ENCODE results near the gene SLC2A14.
"Not testable (repeated sequence)": the region's sequence is repeated elsewhere in the genome, so short reads cannot be mapped to it uniquely, and the experiment has no call there.

SLC2A14 gene

DNA sequence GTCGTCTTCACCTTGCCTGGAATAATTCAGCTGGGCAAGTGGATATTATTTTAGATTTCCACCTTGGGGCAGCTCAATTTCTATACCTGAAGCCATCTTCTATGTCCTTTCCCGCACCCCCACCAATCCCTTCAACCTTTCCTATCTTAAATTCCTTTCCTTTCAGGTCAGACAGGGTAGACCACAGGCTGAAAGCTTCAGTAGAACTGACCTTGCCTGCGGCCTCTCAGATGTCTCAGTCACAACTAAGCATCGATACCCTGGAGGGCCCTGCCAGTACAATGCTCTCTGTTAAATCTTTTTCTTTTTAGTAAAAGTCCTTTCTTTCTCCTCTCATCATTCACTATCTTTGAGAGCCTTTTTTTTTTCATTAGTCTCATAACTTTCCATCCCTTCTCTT lies 38.9 kb downstream of the SLC2A14 start:
- Histone ChIP-seq H3F3A (ENCODE audit: control insufficient read depth, insufficient read depth) (no peaks in the 10 kb centered on the region), H4K20me1 (ENCODE audit: control insufficient read depth, insufficient read depth, low read depth, low read length) (no peaks in the 10 kb centered on the region), H3K27me3 (ENCODE audit: control insufficient read depth, low read length) (no peaks in the 10 kb centered on the region)

DNA sequence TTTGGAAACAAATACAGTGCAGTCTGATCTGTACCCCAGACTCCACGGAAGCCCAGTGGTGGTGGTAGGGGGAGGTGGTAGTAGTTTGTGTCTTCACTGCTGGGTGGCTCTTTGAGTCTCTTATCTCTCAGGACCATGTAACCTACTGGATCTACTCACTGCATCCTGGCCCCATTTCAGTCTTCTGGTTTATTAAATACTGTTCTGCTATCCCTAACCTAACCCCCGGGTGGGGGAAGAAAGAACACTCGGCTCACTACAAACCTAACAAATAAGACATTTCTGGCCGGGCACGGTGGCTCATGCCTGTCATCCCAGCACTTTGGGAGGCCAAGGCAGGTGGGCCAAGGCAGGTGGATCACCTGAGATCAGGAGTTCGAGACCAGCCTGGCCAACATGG lies 39.5 kb downstream of the SLC2A14 start:
- H3K79me2 ChIP-seq (ENCODE audit: control insufficient read depth, low read length); H3K4me2 ChIP-seq (ENCODE audit: low read length); H3K27ac ChIP-seq (ENCODE audit: low read depth, low read length); H3K4me1 ChIP-seq (ENCODE audit: control insufficient read depth, low read length); H3K9me2 ChIP-seq (replicated peaks; ENCODE audit: control insufficient read depth, low read length); H3F3A ChIP-seq (ENCODE audit: control insufficient read depth, insufficient read depth); H3K27me3 ChIP-seq (ENCODE audit: control insufficient read depth, low read length); H3K36me3 ChIP-seq (ENCODE audit: control insufficient read depth, low read length); H3K9me3 ChIP-seq (ENCODE audit: control insufficient read depth, insufficient read depth, low read length); H4K20me1 ChIP-seq (ENCODE audit: control insufficient read depth, insufficient read depth, low read depth, low read length); H3K4me3 ChIP-seq (ENCODE audit: low read length): not testable (repeated sequence)

More for the DNA sequence above, 38.9 kb downstream of the SLC2A14 start:
- H3K36me3 ChIP-seq (ENCODE audit: control insufficient read depth, low read length) = no peaks in the 10 kb centered on the region
- no peaks in the 10 kb centered on the region for H3K4me1 ChIP-seq (ENCODE audit: control insufficient read depth, low read length)
- no peak overlapping the region for H3K4me2 ChIP-seq (ENCODE audit: low read length)
- no peaks in the 10 kb centered on the region for H3K9me2 ChIP-seq (replicated peaks; ENCODE audit: control insufficient read depth, low read length)
- no peak overlapping the region for H3K4me3 ChIP-seq (ENCODE audit: low read length)
- no peaks in the 10 kb centered on the region for H3K9me3 ChIP-seq (ENCODE audit: control insufficient read depth, insufficient read depth, low read length)
- TF ChIP-seq EZH2phosphoT487 (IDR thresholded peaks at IDR 0.05; ENCODE audit: borderline replicate concordance, low read length) (no peak), CTCF (IDR thresholded peaks at IDR 0.05; ENCODE audit: low read depth, low read length, poor library complexity, severe bottlenecking) (no peak)
- no peak overlapping the region for H3K27ac ChIP-seq (ENCODE audit: low read depth, low read length)
- no peaks in the 10 kb centered on the region for H3K79me2 ChIP-seq (ENCODE audit: control insufficient read depth, low read length)

DNA sequence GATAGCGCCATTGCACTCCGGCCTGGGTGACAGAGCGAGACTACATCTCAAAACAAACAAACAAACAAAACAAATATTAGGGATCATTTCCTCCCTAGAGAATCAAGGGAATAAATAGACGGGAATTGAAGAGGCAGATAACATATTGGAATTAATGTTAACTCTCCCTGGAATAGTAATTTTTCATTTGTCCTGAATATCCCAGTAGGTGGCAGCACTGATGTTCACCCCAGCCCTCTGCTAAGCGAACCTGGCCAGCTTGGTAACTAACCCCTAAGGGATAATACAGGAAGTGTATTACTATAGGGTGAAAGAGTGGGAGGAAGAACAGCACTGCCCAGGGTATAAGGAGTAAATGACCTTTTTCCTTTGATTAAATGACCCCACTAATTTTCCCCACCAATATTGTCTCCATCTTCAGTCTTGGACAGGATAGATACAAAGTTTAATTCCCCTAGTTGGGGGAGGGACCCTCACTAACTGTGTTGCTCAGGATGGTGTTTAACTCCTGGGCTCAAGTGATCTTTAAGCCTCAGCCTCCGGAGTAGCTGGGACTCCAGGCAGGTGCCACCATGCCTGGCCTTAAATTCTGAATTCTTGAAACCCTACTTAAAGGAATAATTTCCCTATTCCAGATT lies 40.5 kb downstream of the SLC2A14 start:
- Histone ChIP-seq H3K9me2 (replicated peaks; ENCODE audit: control insufficient read depth, low read length) (no peaks in the 10 kb centered on the region), H3K9me3 (ENCODE audit: control insufficient read depth, insufficient read depth, low read length) (no peaks in the 10 kb centered on the region), H3K4me3 (ENCODE audit: low read length) (no peak overlapping the region), H3K79me2 (ENCODE audit: control insufficient read depth, low read length) (no peaks in the 10 kb centered on the region), H3K36me3 (ENCODE audit: control insufficient read depth, low read length) (no peaks in the 10 kb centered on the region), H3F3A (ENCODE audit: control insufficient read depth, insufficient read depth) (no peaks in the 10 kb centered on the region), H3K27me3 (ENCODE audit: control insufficient read depth, low read length) (no peaks in the 10 kb centered on the region), H4K20me1 (ENCODE audit: control insufficient read depth, insufficient read depth, low read depth, low read length) (no peaks in the 10 kb centered on the region), H3K27ac (ENCODE audit: low read depth, low read length) (no peak overlapping the region), H3K4me2 (ENCODE audit: low read length) (no peak overlapping the region), H3K4me1 (ENCODE audit: control insufficient read depth, low read length) (no peaks in the 10 kb centered on the region)
- TF ChIP-seq CTCF (IDR thresholded peaks at IDR 0.05; ENCODE audit: low read depth, low read length, poor library complexity, severe bottlenecking) (peak; percentile 62), EZH2phosphoT487 (IDR thresholded peaks at IDR 0.05; ENCODE audit: borderline replicate concordance, low read length) (no peak)

GRCh38 chr12:7829737-7830136 lies 43.0 kb downstream of the SLC2A14 start:
- not testable (repeated sequence) for H3K79me2 ChIP-seq (ENCODE audit: control insufficient read depth, low read length); H3K27ac ChIP-seq (ENCODE audit: low read depth, low read length); H3K36me3 ChIP-seq (ENCODE audit: control insufficient read depth, low read length); H3F3A ChIP-seq (ENCODE audit: control insufficient read depth, insufficient read depth); H3K27me3 ChIP-seq (ENCODE audit: control insufficient read depth, low read length); H4K20me1 ChIP-seq (ENCODE audit: control insufficient read depth, insufficient read depth, low read depth, low read length); H3K9me3 ChIP-seq (ENCODE audit: control insufficient read depth, insufficient read depth, low read length); H3K4me3 ChIP-seq (ENCODE audit: low read length); H3K4me1 ChIP-seq (ENCODE audit: control insufficient read depth, low read length); H3K9me2 ChIP-seq (replicated peaks; ENCODE audit: control insufficient read depth, low read length); H3K4me2 ChIP-seq (ENCODE audit: low read length)

DNA sequence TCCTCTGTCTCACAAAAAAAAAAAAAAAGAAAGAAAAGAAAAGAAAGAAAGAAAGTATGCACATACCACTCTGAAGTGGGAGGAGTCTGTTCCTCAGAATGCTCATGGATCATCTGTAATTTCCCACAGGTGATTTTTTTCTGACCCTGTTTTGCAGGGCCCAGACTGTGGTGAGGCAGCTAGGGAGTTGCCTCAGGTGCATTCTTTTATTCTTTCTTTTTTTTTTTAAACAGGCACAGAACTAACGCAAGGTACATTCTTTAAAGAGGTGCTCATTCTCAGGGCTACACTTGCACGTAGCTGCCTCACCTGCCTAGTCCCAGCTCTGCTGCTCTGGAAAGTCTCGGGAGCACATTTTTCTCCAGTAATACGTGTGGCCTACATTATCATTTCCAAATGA lies 47.0 kb downstream of the SLC2A14 start:
- not testable (repeated sequence) for H3K79me2 ChIP-seq (ENCODE audit: control insufficient read depth, low read length); H3K27me3 ChIP-seq (ENCODE audit: control insufficient read depth, low read length); H3K9me3 ChIP-seq (ENCODE audit: control insufficient read depth, insufficient read depth, low read length); H3K9me2 ChIP-seq (replicated peaks; ENCODE audit: control insufficient read depth, low read length); H3K36me3 ChIP-seq (ENCODE audit: control insufficient read depth, low read length); H3K4me1 ChIP-seq (ENCODE audit: control insufficient read depth, low read length); H3K27ac ChIP-seq (ENCODE audit: low read depth, low read length); H3K4me3 ChIP-seq (ENCODE audit: low read length); H3K4me2 ChIP-seq (ENCODE audit: low read length); H4K20me1 ChIP-seq (ENCODE audit: control insufficient read depth, insufficient read depth, low read depth, low read length); H3F3A ChIP-seq (ENCODE audit: control insufficient read depth, insufficient read depth)

Measured in DOHH2 (cell line).